Spinal cord (tissue), 10 donors: ENCODE data around the gene HCLS1. TPM values are rescaled to one million over a fixed set of nuclear protein-coding genes. Genes with fewer than 3 reads are reported as not detected.
"Not testable (repeated sequence)": the region's sequence is repeated elsewhere in the genome, so short reads cannot be mapped to it uniquely, and the experiment has no call there.

Source experiments
- DNase-seq, 6 donors: peaks; one replicate each; pipeline versions ENCODE4 v3.0.0 to v3.0.0-alpha.2; 2013 to 2015; ENCODE audit warnings: low spot score in 6 of 6, low read depth in 4 of 6
- H3K27ac ChIP-seq: one replicate; pipeline ENCODE4 v1.5.1; 2013; ENCODE audit warnings: low read depth, low read length, control low read depth
- H3K27me3 ChIP-seq: one replicate; pipeline ENCODE4 v1.6.1; 2013; ENCODE audit warnings: low read length; ENCODE audit not compliant: control insufficient read depth, insufficient read depth
- H3K36me3 ChIP-seq: one replicate; pipeline ENCODE4 v1.6.1; 2013; ENCODE audit warnings: low read length; ENCODE audit not compliant: control insufficient read depth, insufficient read depth
- H3K4me1 ChIP-seq: one replicate; pipeline ENCODE4 v1.6.1; 2013; ENCODE audit warnings: low read length; ENCODE audit not compliant: control insufficient read depth, insufficient read depth
- H3K4me3 ChIP-seq: one replicate; pipeline ENCODE4 v1.5.1; 2013; ENCODE audit warnings: low read depth, low read length, control low read depth
- H3K9me3 ChIP-seq: one replicate; pipeline ENCODE4 v1.6.1; 2013; ENCODE audit warnings: low read length; ENCODE audit not compliant: control insufficient read depth, insufficient read depth
- WGBS: methylation state at CpG from one replicate; pipeline ENCODE4 v1.1.5; 2013; ENCODE audit warnings: missing lambda C conversion rate; ENCODE audit not compliant: insufficient coverage; 5-methylcytosine and 5-hydroxymethylcytosine counted together
- polyA plus RNA-seq, 2 donors: library from polyadenylated mRNA; unstranded; fragments of 120-200 nt; gene quantifications; one replicate each; pipeline ENCODE4 v1.2.1, GENCODE V29; 2013; ENCODE audit not compliant: insufficient read length in 2 of 2
- total RNA-seq, 2 donors: library from RNA; depleted of rRNA in 1 of 2; stranded (reverse); fragments of 120-200 nt in 1 of 2; fragments of >200 nt in 1 of 2; gene quantifications; one replicate each; pipeline versions ENCODE4 v1.2.3 to v1.2.4, GENCODE V29; 2013 to 2014
- donor health status: healthy.

The HCLS1 gene
- total and polyA plus RNA-seq, 4 donors: 7.7 to 12.0 (median 9.1) TPM

DNA sequence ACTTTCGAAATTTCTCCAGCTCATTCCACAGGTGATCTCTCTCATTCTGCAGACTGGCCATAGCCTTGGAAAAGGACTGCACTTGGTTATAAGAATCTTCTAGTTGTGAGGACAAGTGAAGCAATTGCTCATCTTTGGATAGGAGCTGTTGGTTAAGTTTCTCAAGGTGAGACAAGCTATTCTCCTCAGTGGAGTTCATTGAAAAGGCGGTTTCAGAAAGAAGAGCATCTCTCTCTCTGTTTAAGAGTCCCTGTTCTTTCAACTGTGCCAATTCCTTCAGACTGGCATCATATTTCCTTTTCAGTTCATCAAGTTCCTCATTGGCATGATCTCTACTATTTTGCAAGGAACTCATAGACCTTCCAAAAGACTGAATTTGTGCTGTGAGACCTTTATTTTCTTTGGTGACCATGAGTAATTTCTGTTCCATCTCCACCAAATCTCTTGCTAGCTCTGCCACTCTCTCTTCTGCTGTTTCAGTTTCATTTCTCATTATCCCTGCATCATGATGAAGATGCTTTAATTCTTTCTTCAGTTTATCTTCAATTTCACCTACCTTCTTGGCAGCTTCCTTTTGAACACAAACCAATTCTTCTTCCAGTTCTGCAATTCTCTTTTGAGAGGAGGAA, 30.2 kb upstream of the HCLS1 start:
- WGBS: 100% methylated on average over 1 of the region's 2 CpGs
- Histone ChIP-seq H3K27me3 (no peaks in the 10 kb centered on the region), H3K36me3 (peaks cover 12% of the 10 kb centered on the region), H3K4me1 (no peaks in the 10 kb centered on the region), H3K4me3 (no peak overlapping the region), H3K27ac (no peak overlapping the region), H3K9me3 (no peaks in the 10 kb centered on the region)
- no peak for DNase-seq

DNA sequence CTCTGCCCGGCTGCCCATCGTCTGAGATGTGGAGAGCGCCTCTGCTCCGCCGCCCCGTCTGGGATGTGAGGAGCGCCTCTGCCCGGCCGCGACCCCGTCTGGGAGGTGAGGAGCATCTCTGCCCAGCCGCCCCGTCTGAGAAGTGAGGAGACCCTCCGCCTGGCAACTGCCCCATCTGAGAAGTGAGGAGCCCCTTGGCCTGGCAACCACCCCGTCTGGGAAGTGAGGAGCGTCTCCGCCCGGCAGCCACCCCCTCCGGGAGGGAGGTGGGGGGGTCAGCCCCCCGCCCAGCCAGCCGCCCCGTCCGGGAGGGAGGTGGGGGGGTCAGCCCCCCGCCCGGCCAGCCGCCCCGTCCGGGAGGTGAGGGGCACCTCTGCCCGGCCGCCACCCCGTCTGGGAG, 28.0 kb upstream of the HCLS1 start:
- H3K4me3 ChIP-seq, H3K27ac ChIP-seq, H3K9me3 ChIP-seq, DNase-seq, H3K27me3 ChIP-seq, H3K4me1 ChIP-seq: not testable (repeated sequence)
- WGBS: 99% methylated on average over 15 of the region's 31 CpGs
- peaks cover 10% of the 10 kb centered on the region for H3K36me3 ChIP-seq

DNA sequence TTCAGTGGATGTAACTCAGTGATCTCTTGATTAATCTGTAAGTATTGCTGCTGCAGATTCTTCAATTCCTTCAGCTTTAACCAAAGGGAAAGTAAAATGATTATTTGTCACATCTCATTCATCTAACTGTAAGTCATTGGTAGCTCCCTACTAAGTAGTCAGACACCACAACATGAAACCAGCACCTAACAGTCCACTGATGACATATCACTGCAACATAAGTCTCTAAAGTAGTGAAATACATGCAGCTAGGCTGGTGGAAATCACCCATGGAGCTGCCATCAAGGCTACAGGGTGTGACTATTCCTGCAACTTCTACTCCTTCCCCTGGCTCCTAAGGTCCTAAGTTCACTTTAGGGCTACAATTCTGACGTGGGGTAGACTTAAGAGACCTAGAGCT, 21.1 kb upstream of the HCLS1 start:
- H3K27ac ChIP-seq: no peak overlapping the region
- H3K27me3 ChIP-seq: no peaks in the 10 kb centered on the region
- H3K36me3 ChIP-seq: peaks cover 11% of the 10 kb centered on the region
- H3K9me3 ChIP-seq: peaks cover 7% of the 10 kb centered on the region
- no peak for DNase-seq
- WGBS: no CpG with 5 or more reads among the region's 1 CpG
- no peak overlapping the region for H3K4me3 ChIP-seq
- no peaks in the 10 kb centered on the region for H3K4me1 ChIP-seq

DNA sequence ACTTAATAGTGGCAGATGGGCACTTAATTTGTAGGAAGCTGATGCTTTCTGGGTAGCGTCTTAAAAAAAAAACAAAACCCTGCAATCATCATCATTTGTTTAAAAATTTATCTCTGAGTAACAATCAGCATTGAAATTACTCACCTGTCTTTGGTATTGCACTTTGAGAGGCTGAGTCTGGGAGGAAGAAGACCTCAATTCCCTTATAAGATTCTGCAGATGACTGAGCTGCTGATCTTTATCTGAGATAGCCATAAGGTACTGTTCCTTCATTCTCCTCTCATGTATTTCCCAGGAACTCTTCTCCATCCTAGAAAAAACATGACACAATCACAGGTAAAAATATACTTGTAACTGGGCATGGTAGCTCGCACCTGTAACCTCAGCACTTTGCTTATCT, 16.4 kb upstream of the HCLS1 start:
- Histone ChIP-seq H3K4me1 (no peaks in the 10 kb centered on the region), H3K27me3 (no peaks in the 10 kb centered on the region), H3K36me3 (peaks cover 16% of the 10 kb centered on the region), H3K4me3 (no peak overlapping the region), H3K27ac (no peak overlapping the region), H3K9me3 (no peaks in the 10 kb centered on the region)
- no CpG with 5 or more reads among the region's 2 CpGs for WGBS
- no peak for DNase-seq

DNA sequence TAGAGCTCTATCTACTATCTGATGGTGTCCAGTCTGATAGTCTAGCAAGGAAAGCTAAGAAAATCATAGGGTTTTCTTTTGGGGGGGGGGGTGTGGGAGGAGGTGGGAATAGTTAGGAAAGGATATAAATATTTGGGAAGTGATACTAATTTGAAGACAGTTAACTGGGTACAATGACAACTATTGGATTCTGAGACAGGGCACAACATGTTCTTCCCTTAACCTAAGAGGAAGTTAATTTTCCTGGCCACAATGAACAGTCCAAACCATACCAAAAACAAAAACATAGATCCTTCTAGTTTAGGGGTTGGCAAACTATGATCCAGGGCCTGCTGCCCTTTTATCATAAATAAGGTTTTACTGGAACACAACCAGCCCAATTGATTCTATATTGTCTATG, 10.0 kb upstream of the HCLS1 start:
- Histone ChIP-seq H3K27ac (no peak overlapping the region), H3K9me3 (no peaks in the 10 kb centered on the region), H3K4me3 (no peak overlapping the region), H3K36me3 (peaks cover 24% of the 10 kb centered on the region), H3K27me3 (no peaks in the 10 kb centered on the region), H3K4me1 (no peaks in the 10 kb centered on the region)
- DNase-seq: no peak

DNA sequence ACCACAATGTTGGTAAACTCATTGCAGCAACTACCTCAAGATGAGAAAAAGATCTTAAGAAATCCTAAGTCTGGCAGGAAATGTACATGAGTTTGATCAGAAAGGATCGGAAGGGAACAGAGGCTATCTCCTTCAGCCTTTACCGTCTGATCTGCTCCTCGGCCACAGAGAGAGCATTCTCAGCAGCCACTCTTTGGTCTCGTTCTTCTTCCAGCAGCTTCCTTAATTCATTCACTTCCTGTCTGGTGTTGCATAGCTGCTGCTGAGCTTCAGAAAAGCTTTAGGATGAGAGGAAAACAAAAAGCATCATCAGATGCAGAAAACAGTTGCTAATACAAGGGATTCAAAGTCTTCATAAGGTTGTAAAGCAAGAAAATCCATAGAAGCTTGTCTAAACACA, 6.6 kb upstream of the HCLS1 start:
- H3K4me1 ChIP-seq: no peaks in the 10 kb centered on the region
- H3K36me3 ChIP-seq: peaks cover 32% of the 10 kb centered on the region
- no peak overlapping the region for H3K27ac ChIP-seq
- no peak overlapping the region for H3K4me3 ChIP-seq
- DNase-seq: no peak
- no peaks in the 10 kb centered on the region for H3K9me3 ChIP-seq
- 100% methylated on average over 3 of the region's 4 CpGs for WGBS
- no peaks in the 10 kb centered on the region for H3K27me3 ChIP-seq

DNA sequence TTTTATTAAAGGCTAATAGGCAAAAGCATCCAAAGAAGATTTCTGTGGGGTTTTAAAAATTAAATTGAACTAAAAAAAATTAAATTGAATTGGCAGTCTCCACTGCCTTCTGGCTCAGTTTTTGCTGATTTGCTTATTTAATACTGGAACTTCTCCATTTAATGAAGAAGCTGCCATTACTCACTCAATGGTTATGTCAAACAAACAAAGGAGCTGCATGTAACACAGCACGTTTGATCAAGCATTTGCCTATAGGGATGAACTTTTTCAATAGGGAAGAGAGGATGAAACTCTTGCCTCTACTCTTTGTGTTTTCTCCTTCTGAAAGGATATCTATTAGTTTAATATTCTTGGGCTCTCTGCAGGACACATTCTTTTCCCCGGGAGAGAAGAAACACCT, 4.8 kb upstream of the HCLS1 start:
- DNase-seq: no peak
- no peaks in the 10 kb centered on the region for H3K4me1 ChIP-seq
- H3K4me3 ChIP-seq: no peak overlapping the region
- H3K27ac ChIP-seq: no peak overlapping the region
- no peaks in the 10 kb centered on the region for H3K27me3 ChIP-seq
- WGBS: no CpG with 5 or more reads among the region's 2 CpGs
- H3K36me3 ChIP-seq: peaks cover 32% of the 10 kb centered on the region
- H3K9me3 ChIP-seq: no peaks in the 10 kb centered on the region

DNA sequence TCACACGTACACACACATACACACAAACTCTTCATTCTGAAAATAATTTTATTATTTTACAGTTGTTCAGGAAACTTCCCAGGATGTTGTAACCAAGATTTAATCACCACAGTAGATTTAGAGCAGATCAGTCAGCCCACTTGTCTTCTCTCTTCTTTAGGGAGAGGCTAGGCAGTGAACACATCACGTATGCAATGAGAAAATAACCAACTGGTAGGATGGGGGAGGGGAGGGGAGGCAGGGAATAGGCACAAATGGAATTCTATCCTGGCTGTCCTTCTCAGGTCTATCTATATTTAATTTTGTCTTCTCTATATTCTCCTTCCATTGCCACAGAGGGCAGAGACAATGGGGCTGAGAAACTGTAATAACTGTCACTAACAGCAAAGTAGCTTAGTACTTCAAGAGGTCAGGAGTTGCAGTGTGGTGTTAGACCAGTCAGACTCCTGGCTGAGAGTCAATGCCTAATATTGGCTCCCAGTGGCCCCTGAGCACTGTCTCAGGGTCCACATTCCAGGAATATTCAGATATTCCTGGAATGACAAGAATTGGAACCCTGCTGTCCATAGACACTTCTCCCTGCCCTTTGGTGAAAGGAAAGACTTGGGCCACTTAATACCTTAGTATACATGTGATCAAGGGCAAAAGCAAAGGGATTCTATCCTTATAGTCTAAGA, 2.6 kb upstream of the HCLS1 start:
- peaks cover 28% of the 10 kb centered on the region for H3K36me3 ChIP-seq
- no peaks in the 10 kb centered on the region for H3K4me1 ChIP-seq
- DNase-seq: no peak
- WGBS: no CpG with 5 or more reads among the region's 2 CpGs
- H3K9me3 ChIP-seq: no peaks in the 10 kb centered on the region
- no peak overlapping the region for H3K4me3 ChIP-seq
- no peak overlapping the region for H3K27ac ChIP-seq
- H3K27me3 ChIP-seq: no peaks in the 10 kb centered on the region

DNA sequence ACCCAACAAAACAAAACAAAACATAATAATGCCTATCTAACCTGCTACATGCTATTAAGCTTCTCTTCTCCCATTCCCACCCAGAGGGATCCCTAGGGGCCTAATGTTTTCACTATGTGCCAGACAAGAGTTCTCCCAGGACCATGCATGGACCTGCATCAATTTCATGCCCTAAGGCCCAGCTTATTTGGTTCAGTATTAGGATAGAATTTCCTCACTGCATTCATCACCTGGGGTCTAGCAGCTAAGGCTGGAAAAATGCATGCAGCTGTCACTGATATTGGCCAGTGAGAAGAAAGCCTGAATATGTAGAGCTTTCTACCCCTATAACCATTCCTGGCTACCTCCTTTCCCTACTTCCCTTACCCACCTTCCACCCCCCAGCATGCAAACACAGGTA, 2.0 kb upstream of the HCLS1 start:
- no peak overlapping the region for H3K4me3 ChIP-seq
- peaks cover 22% of the 10 kb centered on the region for H3K36me3 ChIP-seq
- no peaks in the 10 kb centered on the region for H3K9me3 ChIP-seq
- no peaks in the 10 kb centered on the region for H3K4me1 ChIP-seq
- no peak for DNase-seq
- no peak overlapping the region for H3K27ac ChIP-seq
- no peaks in the 10 kb centered on the region for H3K27me3 ChIP-seq

DNA sequence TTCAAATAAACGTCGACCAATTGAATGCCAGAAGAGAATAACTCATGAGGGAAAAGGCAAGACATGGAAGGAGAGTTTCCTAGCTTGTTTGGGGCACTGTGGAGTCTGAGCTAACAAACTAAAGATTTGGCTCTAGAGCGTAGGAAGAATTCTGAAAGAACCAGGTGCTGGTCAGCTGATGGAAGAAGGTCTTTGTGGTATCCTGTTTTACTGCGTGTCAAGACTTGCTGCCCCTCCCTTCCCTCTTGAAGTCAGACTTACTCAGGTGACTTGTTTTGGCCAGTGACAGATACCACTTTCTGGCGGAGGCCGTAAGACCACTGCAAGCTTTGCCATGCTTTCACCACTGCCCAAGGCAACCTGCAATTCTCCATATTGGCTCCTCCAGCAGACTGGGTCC, 673 bp upstream of the HCLS1 start:
- WGBS: 91% methylated on average over 5 of the region's 6 CpGs

More for the DNA sequence above, 673 bp upstream of the HCLS1 start:
- no peaks in the 10 kb centered on the region for H3K9me3 ChIP-seq
- H3K36me3 ChIP-seq: peaks cover 18% of the 10 kb centered on the region
- no peaks in the 10 kb centered on the region for H3K27me3 ChIP-seq
- no peak for DNase-seq
- no peak overlapping the region for H3K4me3 ChIP-seq
- no peaks in the 10 kb centered on the region for H3K4me1 ChIP-seq
- H3K27ac ChIP-seq: no peak overlapping the region
